Duodenal mucosa (tissue), 2 donors: ENCODE data around the gene ERO1A.

Experiments
- H3K27ac ChIP-seq: one replicate; pipeline ENCODE4 v1.7.0; 2013; ENCODE audit warnings: low read depth, low read length
- H3K27me3 ChIP-seq, 2 donors: one replicate each; pipeline ENCODE4 v1.7.0; 2013; ENCODE audit warnings: low read length in 2 of 2, control low read depth in 1 of 2; ENCODE audit not compliant: insufficient read depth in 2 of 2, control insufficient read depth in 1 of 2
- H3K36me3 ChIP-seq, 2 donors: one replicate each; pipeline ENCODE4 v1.7.0; 2013; ENCODE audit warnings: low read length in 2 of 2, control low read depth in 1 of 2; ENCODE audit not compliant: insufficient read depth in 2 of 2, control insufficient read depth in 1 of 2
- H3K4me1 ChIP-seq, 2 donors: one replicate each; pipeline ENCODE4 v1.7.0; 2013; ENCODE audit warnings: low read length in 2 of 2, control low read depth in 1 of 2; ENCODE audit not compliant: insufficient read depth in 2 of 2, control insufficient read depth in 1 of 2
- H3K4me3 ChIP-seq, 2 donors: one replicate each; pipeline ENCODE4 v1.7.0; 2013; ENCODE audit warnings: low read length in 2 of 2, low read depth in 1 of 2
- H3K9ac ChIP-seq, 2 donors: one replicate each; pipeline ENCODE4 v1.7.0; 2013; ENCODE audit warnings: low read length in 2 of 2, low read depth in 1 of 2
- H3K9me3 ChIP-seq, 2 donors: one replicate each; pipeline ENCODE4 v1.7.0; 2013; ENCODE audit warnings: low read length in 2 of 2, control low read depth in 1 of 2; ENCODE audit not compliant: control insufficient read depth in 1 of 2

Gene ERO1A

GRCh38 chr14:52663850-52664249 lies 31.5 kb downstream of the ERO1A start:
- no peak overlapping the region for H3K27ac ChIP-seq
- H3K9me3 ChIP-seq = no peaks in the 10 kb centered on the region
- peaks cover 6 to 22% of the 10 kb centered on the region in 2 donors for H3K36me3 ChIP-seq
- no peaks in the 10 kb centered on the region for H3K27me3 ChIP-seq
- H3K4me3 ChIP-seq = no peak overlapping the region
- no peaks in the 10 kb centered on the region for H3K4me1 ChIP-seq
- H3K9ac ChIP-seq = no peak overlapping the region

- H3K27me3 ChIP-seq = no peaks in the 10 kb centered on the region
- H3K4me3 ChIP-seq = no peak overlapping the region
- no peaks in the 10 kb centered on the region for H3K4me1 ChIP-seq
- no peak overlapping the region for H3K9ac ChIP-seq
- H3K36me3 ChIP-seq = peaks cover 9 to 28% of the 10 kb centered on the region in 2 donors
- no peak overlapping the region for H3K27ac ChIP-seq
- no peaks in the 10 kb centered on the region for H3K9me3 ChIP-seq
These were observed 34.0 kb downstream of the ERO1A start for GRCh38 chr14:52661314-52661713.

- Histone ChIP-seq H3K4me3 (no peak overlapping the region), H3K9ac (no peak overlapping the region), H3K36me3 (peaks cover 7 to 25% of the 10 kb centered on the region in 2 donors), H3K27me3 (no peaks in the 10 kb centered on the region), H3K4me1 (no peaks in the 10 kb centered on the region), H3K27ac (no peak overlapping the region), H3K9me3 (no peaks in the 10 kb centered on the region)
These were observed 34.5 kb downstream of the ERO1A start for GRCh38 chr14:52660832-52661231.

- Histone ChIP-seq H3K36me3 (peaks cover 3 to 21% of the 10 kb centered on the region in 2 donors), H3K4me3 (no peak overlapping the region), H3K9me3 (no peaks in the 10 kb centered on the region), H3K4me1 (no peaks in the 10 kb centered on the region), H3K27me3 (no peaks in the 10 kb centered on the region), H3K9ac (no peak overlapping the region), H3K27ac (no peak overlapping the region)
These were observed 35.0 kb downstream of the ERO1A start for GRCh38 chr14:52660325-52660724.

- H3K27ac ChIP-seq = no peak overlapping the region
- peaks cover 3 to 28% of the 10 kb centered on the region in 2 donors for H3K36me3 ChIP-seq
- no peaks in the 10 kb centered on the region for H3K27me3 ChIP-seq
- no peak overlapping the region for H3K9ac ChIP-seq
- H3K4me1 ChIP-seq = no peaks in the 10 kb centered on the region
- no peak overlapping the region for H3K4me3 ChIP-seq
- H3K9me3 ChIP-seq = no peaks in the 10 kb centered on the region
These were observed 38.5 kb downstream of the ERO1A start for GRCh38 chr14:52656905-52657304.

- H3K4me1 ChIP-seq = no peaks in the 10 kb centered on the region
- H3K27me3 ChIP-seq = no peaks in the 10 kb centered on the region
- no peak overlapping the region for H3K27ac ChIP-seq
- no peak overlapping the region for H3K9ac ChIP-seq
- H3K4me3 ChIP-seq = no peak overlapping the region
- H3K9me3 ChIP-seq = no peaks in the 10 kb centered on the region
- peaks cover 0 to 44% of the 10 kb centered on the region in 2 donors for H3K36me3 ChIP-seq
These were observed 44.6 kb downstream of the ERO1A start for GRCh38 chr14:52650774-52651173.

GRCh38 chr14:52649511-52649910 lies 45.8 kb downstream of the ERO1A start:
- Histone ChIP-seq H3K36me3 (peaks cover 0 to 50% of the 10 kb centered on the region in 2 donors), H3K27ac (no peak overlapping the region), H3K9ac (no peak overlapping the region), H3K27me3 (no peaks in the 10 kb centered on the region), H3K4me3 (no peak overlapping the region), H3K9me3 (no peaks in the 10 kb centered on the region), H3K4me1 (no peaks in the 10 kb centered on the region)

- H3K27ac ChIP-seq = no peak overlapping the region
- no peak overlapping the region for H3K4me3 ChIP-seq
- H3K9me3 ChIP-seq = no peaks in the 10 kb centered on the region
- no peak overlapping the region for H3K9ac ChIP-seq
- no peaks in the 10 kb centered on the region for H3K27me3 ChIP-seq
- no peaks in the 10 kb centered on the region for H3K4me1 ChIP-seq
- peaks cover 15 to 34% of the 10 kb centered on the region in 2 donors for H3K36me3 ChIP-seq
These were observed 53.6 kb downstream of the ERO1A start for GRCh38 chr14:52641745-52642144.

- Histone ChIP-seq H3K4me3 (no peak overlapping the region), H3K27me3 (no peaks in the 10 kb centered on the region), H3K4me1 (no peaks in the 10 kb centered on the region), H3K27ac (no peak overlapping the region), H3K9me3 (no peaks in the 10 kb centered on the region), H3K9ac (no peak overlapping the region), H3K36me3 (peaks cover 15 to 24% of the 10 kb centered on the region in 2 donors)
These were observed 55.2 kb downstream of the ERO1A start for GRCh38 chr14:52640137-52640536.

GRCh38 chr14:52619687-52620086 lies 75.7 kb downstream of the ERO1A start:
- no peaks in the 10 kb centered on the region for H3K4me1 ChIP-seq
- no peaks in the 10 kb centered on the region for H3K36me3 ChIP-seq
- H3K9ac ChIP-seq = no peak overlapping the region
- no peaks in the 10 kb centered on the region for H3K9me3 ChIP-seq
- no peak overlapping the region for H3K27ac ChIP-seq
- H3K4me3 ChIP-seq = no peak overlapping the region
- H3K27me3 ChIP-seq = no peaks in the 10 kb centered on the region

GRCh38 chr14:52618602-52619001 lies 76.8 kb downstream of the ERO1A start:
- Histone ChIP-seq H3K4me1 (no peaks in the 10 kb centered on the region), H3K27ac (no peak overlapping the region), H3K4me3 (no peak overlapping the region), H3K9me3 (no peaks in the 10 kb centered on the region), H3K36me3 (no peaks in the 10 kb centered on the region), H3K27me3 (no peaks in the 10 kb centered on the region), H3K9ac (no peak overlapping the region)
